HG02678 (cell line): ENCODE data around the gene ETV6.

Source experiments
- ATAC-seq: cut with Tn5 transposase; IDR thresholded peaks from one replicate; pipeline ENCODE4 v1.9.1; 2021; ENCODE audit warnings: mild to moderate bottlenecking, moderate library complexity; ENCODE audit not compliant: unreplicated experiment

Gene ETV6

GRCh38 chr12:11689591-11690186, 40.2 kb downstream of the ETV6 start:
- no peak for ATAC-seq

GRCh38 chr12:11693067-11693466, 43.6 kb downstream of the ETV6 start:
- no peak for ATAC-seq

GRCh38 chr12:11693601-11694000, 44.1 kb downstream of the ETV6 start:
- no peak for ATAC-seq

- no peak for ATAC-seq
Measured at GRCh38 chr12:11694528-11694927, 45.1 kb downstream of the ETV6 start.

GRCh38 chr12:11695321-11695720, 45.8 kb downstream of the ETV6 start:
- no peak for ATAC-seq

GRCh38 chr12:11696084-11696483, 46.6 kb downstream of the ETV6 start:
- ATAC-seq: no peak

GRCh38 chr12:11697131-11697530, 47.7 kb downstream of the ETV6 start:
- no peak for ATAC-seq

- ATAC-seq: no peak
Measured at GRCh38 chr12:11697670-11698387, 48.4 kb downstream of the ETV6 start.

GRCh38 chr12:11698729-11699128, 49.3 kb downstream of the ETV6 start:
- no peak for ATAC-seq

- no peak for ATAC-seq
Measured at GRCh38 chr12:11701433-11701832, 52.0 kb downstream of the ETV6 start.

- no peak for ATAC-seq
Measured at GRCh38 chr12:11702959-11703358, 53.5 kb downstream of the ETV6 start.

- no peak for ATAC-seq
Measured at GRCh38 chr12:11703378-11703777, 53.9 kb downstream of the ETV6 start.

- ATAC-seq: no peak
Measured at GRCh38 chr12:11704089-11704488, 54.6 kb downstream of the ETV6 start.

GRCh38 chr12:11705010-11705409, 55.5 kb downstream of the ETV6 start:
- ATAC-seq: no peak

- ATAC-seq: no peak
Measured at GRCh38 chr12:11706509-11707379, 57.3 kb downstream of the ETV6 start.

- no peak for ATAC-seq
Measured at GRCh38 chr12:11707535-11707934, 58.1 kb downstream of the ETV6 start.

GRCh38 chr12:11709513-11709912, 60.0 kb downstream of the ETV6 start:
- no peak for ATAC-seq

GRCh38 chr12:11710431-11710830, 61.0 kb downstream of the ETV6 start:
- ATAC-seq: no peak

GRCh38 chr12:11710906-11711305, 61.4 kb downstream of the ETV6 start:
- no peak for ATAC-seq

- ATAC-seq: no peak
Measured at GRCh38 chr12:11711651-11712327, 62.3 kb downstream of the ETV6 start.

- ATAC-seq: no peak
Measured at GRCh38 chr12:11712491-11712890, 63.0 kb downstream of the ETV6 start.
